ENCODE results near the gene FSD2.
"Not testable (repeated sequence)": the region's sequence is repeated elsewhere in the genome, so short reads cannot be mapped to it uniquely, and the experiment has no call there.

FSD2 gene

DNA sequence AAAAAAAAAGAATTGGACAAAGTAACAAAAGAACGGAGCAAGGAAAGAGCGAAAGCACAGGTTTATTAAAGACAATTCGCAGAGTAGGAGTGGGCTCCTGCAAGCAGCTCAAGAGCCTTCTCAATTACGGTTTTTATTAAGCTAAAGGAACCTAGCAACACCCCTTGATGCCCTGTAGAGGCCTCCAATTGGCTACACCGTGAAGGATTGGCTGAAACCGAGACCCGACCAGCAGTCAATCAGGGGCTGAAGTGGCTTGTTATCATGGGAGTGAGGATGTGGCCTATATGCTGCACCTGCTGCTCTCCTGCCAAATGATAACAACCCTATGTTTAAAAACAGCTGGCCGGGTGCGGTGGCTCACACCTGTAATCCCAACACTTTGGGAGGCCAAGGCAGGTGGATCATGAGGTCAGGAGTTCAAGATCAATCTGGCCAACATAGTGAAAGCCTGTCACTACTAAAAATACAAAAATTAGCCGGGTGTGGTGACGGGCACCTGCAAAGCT lies 75.8 kb downstream of the FSD2 start:
- DNase-seq = no peak

DNA sequence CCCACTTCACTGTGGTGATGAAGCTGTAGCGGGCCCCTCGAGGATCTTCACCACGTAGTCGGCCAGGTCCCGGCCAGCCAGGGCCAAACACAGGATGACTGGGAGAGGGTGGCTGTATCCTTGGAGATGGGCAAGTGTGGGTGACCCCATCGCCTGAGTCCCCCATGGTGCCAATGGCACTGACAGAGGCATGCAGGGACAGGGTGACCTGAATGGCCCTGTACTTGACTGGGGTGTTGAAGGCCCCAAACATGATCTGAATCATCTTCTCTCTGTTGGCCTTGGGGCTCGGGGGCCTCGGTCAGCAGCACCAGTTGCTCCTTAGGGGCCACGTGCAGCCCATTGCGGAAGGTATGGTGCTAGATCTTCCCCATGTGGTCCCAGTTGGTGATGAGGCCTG lies 79.1 kb downstream of the FSD2 start:
- DNase-seq = no peak

DNA sequence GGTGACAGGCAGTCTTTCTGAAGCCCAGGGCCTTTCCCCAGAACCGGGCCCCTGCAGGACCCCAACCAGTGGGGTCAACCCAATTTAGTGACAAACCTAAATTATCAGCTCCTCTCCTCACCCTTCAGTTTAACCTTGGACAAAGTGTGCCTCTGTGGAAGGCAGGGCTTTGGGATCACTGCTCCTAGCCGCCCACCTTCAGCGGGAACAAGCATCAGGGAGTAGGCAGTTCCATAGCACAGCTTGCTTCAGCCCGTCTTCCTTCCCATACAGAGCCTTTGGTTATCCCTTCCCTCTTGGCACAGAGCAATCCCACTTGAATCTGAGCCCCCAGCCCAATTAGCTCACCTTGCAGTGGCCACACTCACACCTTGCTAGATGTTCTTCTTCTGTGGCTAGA lies 90.9 kb downstream of the FSD2 start:
- DNase-seq = no peak

DNA sequence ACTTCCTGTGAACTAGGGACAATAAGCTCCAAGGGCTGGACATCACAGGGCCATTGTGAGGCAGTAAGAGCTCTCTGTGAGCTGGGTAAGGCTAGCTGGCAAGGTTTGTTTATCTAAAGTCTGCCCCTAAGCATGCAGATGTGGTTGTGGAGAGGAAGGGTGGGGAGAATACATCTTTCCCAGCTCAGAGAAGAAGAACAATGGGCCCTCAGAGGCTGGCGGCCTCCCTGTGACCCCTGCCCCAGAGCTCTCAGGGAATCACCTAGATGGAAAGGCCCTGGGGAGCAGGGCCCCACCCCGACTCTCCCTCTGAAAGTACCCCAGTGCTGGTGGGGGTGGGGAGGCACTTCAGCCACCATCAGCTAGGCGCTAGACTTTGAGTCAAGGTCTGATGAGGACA lies 91.9 kb downstream of the FSD2 start:
- DNase-seq = no peak

DNA sequence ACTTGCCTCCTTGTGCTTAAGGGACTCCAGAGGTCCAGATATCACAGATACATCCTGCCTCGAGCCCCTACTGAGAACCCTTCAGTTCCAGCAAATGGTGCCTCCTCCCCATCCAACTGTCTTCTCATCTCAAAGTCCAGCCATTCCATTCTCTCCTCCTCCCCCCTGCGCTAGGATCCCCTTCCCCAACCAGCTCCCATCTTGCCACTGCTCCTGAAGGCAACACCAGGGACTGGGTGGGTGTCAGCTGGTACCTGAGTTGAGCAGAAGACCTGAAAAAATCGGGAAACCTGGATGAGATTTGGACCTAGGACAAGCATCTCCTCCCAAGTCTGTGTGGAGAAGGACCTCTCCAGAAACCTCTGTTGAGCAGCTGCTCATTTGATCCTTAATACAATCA lies 93.8 kb downstream of the FSD2 start:
- no peak for DNase-seq

DNA sequence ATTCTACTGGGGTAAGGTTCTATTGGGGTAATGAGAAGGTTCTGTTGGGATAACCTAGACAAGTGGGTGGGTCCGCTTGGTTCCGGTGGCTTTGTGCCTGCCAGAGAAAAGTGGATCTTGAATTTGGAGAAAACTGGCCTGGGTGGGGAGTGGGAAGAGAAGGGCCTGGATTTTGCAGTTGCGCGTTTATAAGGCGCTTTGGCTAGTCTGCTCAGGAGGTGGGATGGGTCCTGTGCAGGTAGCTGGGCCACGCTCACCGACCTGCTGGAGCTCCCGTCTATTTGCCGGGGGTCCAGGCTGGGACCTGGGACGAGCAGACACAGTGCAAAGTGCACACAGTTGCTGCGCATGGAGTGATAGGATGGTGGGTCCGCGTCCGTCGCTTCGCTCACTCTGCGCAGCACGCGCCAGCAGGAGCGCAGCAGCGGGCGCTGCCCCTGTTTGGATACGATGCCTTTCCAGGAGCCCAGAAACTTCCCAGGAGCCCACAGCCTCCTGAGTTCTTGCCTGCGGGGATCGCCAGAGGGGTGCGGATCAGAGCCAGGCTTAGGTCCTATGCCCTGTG lies 94.9 kb downstream of the FSD2 start:
- DNase-seq = no peak

DNA sequence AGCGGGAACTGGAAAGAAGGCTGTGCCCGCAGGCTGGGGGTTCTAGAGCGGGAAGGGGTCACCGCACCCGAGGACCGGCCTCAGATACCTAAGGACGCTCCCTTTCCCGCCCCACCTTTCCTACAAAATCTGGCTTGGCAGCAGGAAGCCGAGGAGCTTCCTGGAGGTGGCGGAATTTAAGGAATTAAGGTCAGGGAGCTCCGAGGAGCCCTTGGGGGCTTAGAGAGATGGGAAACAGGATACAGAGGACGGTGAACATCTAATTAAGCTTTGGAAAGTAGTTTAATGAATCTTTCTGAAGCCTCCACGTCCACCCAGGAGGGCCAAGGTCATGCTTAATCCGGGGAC lies 95.7 kb downstream of the FSD2 start:
- DNase-seq = no peak

DNA sequence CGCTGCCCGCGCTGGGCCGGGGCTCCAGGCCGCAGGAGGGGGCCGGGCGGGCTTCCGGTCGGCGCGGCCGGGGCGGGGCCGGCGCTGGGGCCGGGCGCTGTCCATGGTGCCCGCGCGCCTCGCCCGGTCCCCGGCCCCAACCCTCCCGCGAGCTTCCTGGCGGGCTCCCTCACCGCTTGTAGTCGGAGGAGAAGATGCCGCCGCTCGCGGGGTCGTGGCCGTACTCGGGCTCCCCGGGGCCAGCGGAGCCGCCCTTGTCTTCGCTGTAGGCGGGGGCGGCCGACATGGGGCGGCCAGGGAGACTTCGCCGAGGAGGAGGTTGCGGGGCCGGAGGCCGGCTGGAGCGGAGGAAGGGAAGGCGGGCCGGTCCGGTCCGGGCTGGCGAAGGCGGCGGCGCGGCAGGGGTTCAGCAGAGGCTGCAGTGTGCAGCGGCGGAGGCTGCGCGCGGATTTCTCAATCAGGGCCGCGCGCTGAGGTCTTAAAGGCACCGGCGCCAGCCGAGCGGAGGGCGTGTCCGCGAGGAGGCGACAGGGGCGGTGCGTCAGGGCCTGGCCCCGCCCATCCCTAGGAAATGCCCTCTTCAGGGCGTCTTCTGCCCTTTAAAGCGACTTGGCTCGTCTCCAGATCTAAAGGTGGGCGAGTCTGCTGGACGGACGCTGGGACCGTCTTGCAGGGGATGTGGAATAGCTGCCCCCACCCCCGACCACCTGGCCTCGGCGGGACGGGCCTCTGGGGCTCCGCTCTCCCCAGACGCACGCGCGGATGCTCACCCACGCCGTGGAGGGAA lies 96.3 kb downstream of the FSD2 start, which contains the start of gene AP3B2:
AP3B2 (minus strand) TSS at position 455 of the 787 bp plus-strand sequence; CDS start at position 286, 169 bp downstream.
- DNase-seq = peak; percentile 61 to 65

DNA sequence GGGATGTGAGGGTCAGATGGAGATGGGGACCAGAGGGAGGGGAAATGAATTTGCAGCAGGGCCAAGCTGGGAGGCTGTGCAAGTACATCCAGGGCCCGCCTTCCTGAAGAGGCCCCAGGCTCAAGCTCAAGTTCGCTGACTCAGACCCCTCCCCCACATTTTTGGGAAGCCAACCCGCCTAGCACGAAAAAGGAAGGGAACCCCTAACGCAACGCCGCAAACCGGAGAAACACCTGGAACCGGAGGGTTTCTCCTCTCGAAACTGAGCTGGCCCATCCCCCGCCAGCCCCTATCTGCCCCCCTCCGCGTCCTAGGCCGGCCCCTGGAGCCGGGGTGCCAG lies 96.8 kb downstream of the FSD2 start:
- no peak for DNase-seq

DNA sequence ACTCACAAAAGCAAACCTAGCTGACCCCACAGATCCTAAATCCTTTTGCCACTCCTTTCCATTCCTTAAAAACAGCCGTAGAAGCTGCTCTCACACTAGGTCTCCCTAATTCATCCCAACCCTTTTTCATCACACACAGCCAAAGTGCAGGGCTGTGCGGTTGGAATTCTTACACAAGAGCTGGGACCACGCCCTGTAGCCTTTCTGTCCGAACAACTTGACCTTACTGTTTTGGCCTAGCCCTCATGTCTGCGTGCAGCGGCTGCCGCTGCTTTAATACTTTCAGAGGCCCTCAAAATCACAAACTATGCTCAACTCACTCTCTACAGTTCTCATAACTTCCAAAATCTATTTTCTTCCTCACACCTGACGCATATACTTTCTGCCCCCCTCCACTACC lies 100.0 kb downstream of the FSD2 start:
- not testable (repeated sequence) for DNase-seq
